Esophagus squamous epithelium (tissue), 5 donors: ENCODE data around the gene PARM1. TPM values are rescaled to one million over a fixed set of nuclear protein-coding genes. Genes with fewer than 3 reads are reported as not detected.

ENCODE experiments used
- DNase-seq: peaks from one replicate; lab custom pipeline; 2025; lab: John Stamatoyannopoulos, UW
- H3K27ac ChIP-seq, 4 donors: fragments of 200-600 bp; sonication (generic); one replicate each; pipeline ENCODE4 v1.5.1; 2016 to 2019; ENCODE audit warnings: mild to moderate bottlenecking in 1 of 4
- H3K27me3 ChIP-seq, 4 donors: fragments of 200-600 bp; sonication (generic); 1 replicate in 3 of 4; 2 replicates in 1 of 4; pipeline versions ENCODE4 v1.5.1 to v1.6.0; 2017 to 2021; ENCODE audit warnings: antibody characterized with exemption in 1 of 4
- H3K36me3 ChIP-seq, 3 donors: fragments of 200-600 bp; sonication (generic); one replicate each; pipeline ENCODE4 v1.5.1; 2016 to 2019
- H3K4me1 ChIP-seq, 3 donors: fragments of 200-600 bp; sonication (generic); one replicate each; pipeline ENCODE4 v1.5.1; 2017 to 2019
- H3K4me3 ChIP-seq, 4 donors: fragments of 200-600 bp; sonication (generic); 1 replicate in 3 of 4; 2 replicates in 1 of 4; pipeline ENCODE4 v1.5.1; 2016 to 2019; ENCODE audit warnings: mild to moderate bottlenecking in 2 of 4, moderate library complexity in 1 of 4
- H3K9me3 ChIP-seq, 3 donors: fragments of 200-600 bp; sonication (generic); one replicate each; pipeline ENCODE4 v1.5.1; 2016 to 2019
- POLR2A ChIP-seq, 4 donors: fragments of 450-650 bp; IDR thresholded peaks; one replicate each; pipeline ENCODE4 v1.6.1; 2017; ENCODE audit warnings: antibody characterized with exemption in 4 of 4, mild to moderate bottlenecking in 4 of 4, moderate library complexity in 3 of 4
- WGBS, 2 donors: methylation state at CpG; one replicate each; pipeline ENCODE4 v1.1.5; 2018; 5-methylcytosine and 5-hydroxymethylcytosine counted together
- intact Hi-C: fragments of 100-400 bp; cut with DNase I; formaldehyde crosslinking; loops from one replicate; pipeline ENCODE4 v1.15.0; 2022
- total RNA-seq, 4 donors: library from RNA; depleted of rRNA; stranded (reverse); fragments of >200 nt; gene quantifications; one replicate each; pipeline ENCODE4 v1.1.0, GENCODE V29; 2016
- TF ChIP-seq, protein P1 (sequence below), 6 experiments: fragments of 450-650 bp in 4 of 6; fragments of 200-600 bp in 2 of 6; sonication (generic) in 2 of 6; IDR thresholded peaks; one replicate each; pipeline ENCODE4 v1.5.1; 2016 to 2019; ENCODE audit warnings: antibody characterized with exemption in 6 of 6, mild to moderate bottlenecking in 4 of 6, moderate library complexity in 4 of 6
- donor health status: DM: yes; HTN: yes; CAD: no.

The PARM1 gene
- total RNA-seq, 4 donors from 2014 or later = 1.9 to 10.3 (median 4.4) TPM

DNA sequence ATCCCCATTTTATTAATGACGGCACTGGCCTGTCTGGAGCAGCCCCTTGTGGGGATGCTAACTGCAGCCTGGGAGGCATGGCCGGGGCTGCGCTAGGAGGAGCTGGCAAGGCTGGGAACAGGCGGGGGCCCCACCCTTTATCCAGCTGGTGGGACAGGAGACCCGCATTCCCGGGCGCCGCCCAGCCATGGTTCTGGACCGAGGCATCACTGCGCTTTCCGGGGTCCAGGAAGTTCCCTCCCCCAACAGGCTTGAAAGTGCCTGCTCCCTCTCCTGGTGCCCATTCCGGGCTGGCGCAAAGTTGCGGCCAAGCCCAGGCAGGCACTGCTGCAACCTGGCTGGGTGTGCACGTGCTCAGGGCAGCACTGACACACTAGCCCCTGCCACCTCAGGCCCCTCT lies 124.5 kb downstream of the PARM1 start:
- no peak overlapping the region for H3K4me3 ChIP-seq
- no peaks in the 10 kb centered on the region for H3K36me3 ChIP-seq
- DNase-seq = no peak
- no peak for TF ChIP-seq POLR2A (IDR thresholded peaks at IDR 0.05)
- TF ChIP-seq, protein P1, sequence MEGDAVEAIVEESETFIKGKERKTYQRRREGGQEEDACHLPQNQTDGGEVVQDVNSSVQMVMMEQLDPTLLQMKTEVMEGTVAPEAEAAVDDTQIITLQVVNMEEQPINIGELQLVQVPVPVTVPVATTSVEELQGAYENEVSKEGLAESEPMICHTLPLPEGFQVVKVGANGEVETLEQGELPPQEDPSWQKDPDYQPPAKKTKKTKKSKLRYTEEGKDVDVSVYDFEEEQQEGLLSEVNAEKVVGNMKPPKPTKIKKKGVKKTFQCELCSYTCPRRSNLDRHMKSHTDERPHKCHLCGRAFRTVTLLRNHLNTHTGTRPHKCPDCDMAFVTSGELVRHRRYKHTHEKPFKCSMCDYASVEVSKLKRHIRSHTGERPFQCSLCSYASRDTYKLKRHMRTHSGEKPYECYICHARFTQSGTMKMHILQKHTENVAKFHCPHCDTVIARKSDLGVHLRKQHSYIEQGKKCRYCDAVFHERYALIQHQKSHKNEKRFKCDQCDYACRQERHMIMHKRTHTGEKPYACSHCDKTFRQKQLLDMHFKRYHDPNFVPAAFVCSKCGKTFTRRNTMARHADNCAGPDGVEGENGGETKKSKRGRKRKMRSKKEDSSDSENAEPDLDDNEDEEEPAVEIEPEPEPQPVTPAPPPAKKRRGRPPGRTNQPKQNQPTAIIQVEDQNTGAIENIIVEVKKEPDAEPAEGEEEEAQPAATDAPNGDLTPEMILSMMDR (IDR thresholded peaks at IDR 0.05) = no peak
- H3K27me3 ChIP-seq = no peaks in the 10 kb centered on the region
- no peaks in the 10 kb centered on the region for H3K9me3 ChIP-seq
- no peak overlapping the region for H3K27ac ChIP-seq
- intact Hi-C loops = no loop called here
- H3K4me1 ChIP-seq = no peaks in the 10 kb centered on the region
- WGBS, 2 donors = 91 to 92% methylated on average over 8 to 9 of the region's 15 CpGs

DNA sequence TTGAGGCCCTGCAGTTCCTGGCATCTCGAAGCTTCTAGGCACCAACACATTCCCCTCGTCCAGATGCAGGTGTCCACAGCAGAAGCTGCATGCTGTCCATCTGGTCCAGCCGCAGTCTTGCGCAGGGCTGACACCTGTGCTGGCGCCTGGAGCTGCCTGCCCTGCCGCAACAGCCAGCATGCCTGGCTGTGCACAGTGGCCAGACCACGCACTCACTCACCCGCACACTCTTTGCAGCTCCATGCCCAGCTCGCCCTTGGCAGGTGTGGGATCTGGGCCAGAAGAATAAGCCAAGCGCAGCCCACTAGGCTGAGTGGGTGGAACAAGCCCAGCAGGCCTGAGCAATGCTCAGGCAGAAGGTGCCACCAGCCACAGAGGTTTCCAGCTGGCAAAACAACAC lies 125.6 kb downstream of the PARM1 start:
- H3K9me3 ChIP-seq = no peaks in the 10 kb centered on the region
- H3K27ac ChIP-seq = no peak overlapping the region
- no peak overlapping the region for H3K4me3 ChIP-seq
- H3K27me3 ChIP-seq = no peaks in the 10 kb centered on the region
- intact Hi-C loops = no loop called here
- no peak for DNase-seq
- TF ChIP-seq, protein P1 (IDR thresholded peaks at IDR 0.05) = no peak
- TF ChIP-seq POLR2A (IDR thresholded peaks at IDR 0.05) = no peak
- no peaks in the 10 kb centered on the region for H3K4me1 ChIP-seq
- no peaks in the 10 kb centered on the region for H3K36me3 ChIP-seq
- WGBS, 2 donors = 80 to 86% methylated on average over 1 of the region's 10 CpGs

DNA sequence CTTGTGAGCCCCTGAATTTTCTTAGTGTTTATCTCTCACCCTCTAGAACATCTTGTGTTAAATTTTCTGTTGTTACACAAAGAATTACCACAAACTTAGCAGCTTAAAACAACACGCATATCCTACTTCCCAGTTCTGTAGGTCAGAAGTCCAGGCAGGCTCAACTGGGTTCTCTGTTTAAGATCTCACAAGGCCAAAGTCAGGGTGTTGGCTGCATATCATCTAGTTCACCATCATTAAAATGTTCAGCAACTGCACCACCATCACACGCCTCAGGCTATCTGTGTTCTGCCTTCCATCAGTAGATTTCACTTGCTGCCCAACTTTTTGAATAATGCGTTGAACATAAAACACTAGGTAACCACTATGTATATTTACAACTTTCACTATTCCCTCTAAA lies 130.5 kb downstream of the PARM1 start:
- no peak overlapping the region for H3K27ac ChIP-seq
- no peak overlapping the region for H3K4me3 ChIP-seq
- no peak for DNase-seq
- intact Hi-C loops = no loop called here
- no peak for TF ChIP-seq POLR2A (IDR thresholded peaks at IDR 0.05)
- TF ChIP-seq, protein P1 (IDR thresholded peaks at IDR 0.05) = no peak
- no peaks in the 10 kb centered on the region for H3K4me1 ChIP-seq
- no peaks in the 10 kb centered on the region for H3K27me3 ChIP-seq
- H3K36me3 ChIP-seq = no peaks in the 10 kb centered on the region
- no peaks in the 10 kb centered on the region for H3K9me3 ChIP-seq
- 96 to 97% methylated on average over 3 of the region's 3 CpGs for WGBS, 2 donors

DNA sequence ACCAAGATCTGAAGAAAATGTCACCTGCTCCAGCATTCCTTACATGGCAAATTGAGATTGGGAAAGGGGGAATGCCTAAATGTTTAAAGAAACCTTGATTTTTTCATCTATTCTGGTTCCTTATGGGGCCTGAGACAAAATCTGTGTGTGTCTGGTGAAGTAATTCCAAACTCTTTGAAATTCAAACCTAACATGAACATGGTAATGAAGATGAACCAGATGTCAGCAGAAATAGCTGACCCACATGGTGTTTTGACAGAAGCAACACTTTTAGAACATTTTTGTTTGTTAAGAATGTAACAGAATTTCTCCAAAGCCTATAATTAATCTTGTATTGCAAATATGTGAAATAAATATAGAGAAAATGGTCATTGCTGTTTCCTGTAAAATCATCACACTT lies 133.0 kb downstream of the PARM1 start:
- Histone ChIP-seq H3K4me1 (no peaks in the 10 kb centered on the region), H3K36me3 (no peaks in the 10 kb centered on the region), H3K9me3 (no peaks in the 10 kb centered on the region), H3K4me3 (no peak overlapping the region), H3K27me3 (no peaks in the 10 kb centered on the region), H3K27ac (no peak overlapping the region)
- TF ChIP-seq POLR2A (IDR thresholded peaks at IDR 0.05) = no peak
- TF ChIP-seq, protein P1 (IDR thresholded peaks at IDR 0.05) = no peak
- intact Hi-C loops = no loop called here
- no peak for DNase-seq

DNA sequence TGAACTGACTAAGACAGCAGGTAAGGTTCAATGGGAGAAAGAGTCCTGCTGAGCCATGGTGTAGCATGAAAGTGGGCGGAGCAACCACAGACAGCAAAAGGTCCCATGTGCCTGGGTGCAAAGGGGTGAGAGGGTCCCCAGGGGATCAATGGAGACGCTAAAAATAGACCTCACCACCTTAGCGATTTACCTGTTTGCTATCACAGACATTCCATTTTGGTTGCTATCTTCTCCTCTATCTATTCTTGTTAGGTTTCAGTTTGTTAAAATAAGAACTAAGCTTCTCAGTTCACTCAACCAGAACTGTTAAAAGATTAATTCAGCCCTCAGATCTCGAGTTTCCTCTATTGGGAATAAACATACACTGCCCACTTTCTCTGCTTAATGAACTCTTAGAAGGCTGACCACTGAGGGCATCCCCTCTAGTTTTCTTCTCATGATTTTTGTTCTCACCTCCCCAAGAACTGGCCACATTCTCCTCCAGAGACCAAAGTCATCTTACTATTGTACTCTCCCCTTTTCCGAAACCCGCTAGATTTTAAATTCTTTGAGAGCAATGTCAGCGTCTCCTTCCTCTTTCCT lies 136.7 kb downstream of the PARM1 start:
- no peaks in the 10 kb centered on the region for H3K27me3 ChIP-seq
- no peaks in the 10 kb centered on the region for H3K36me3 ChIP-seq
- H3K4me1 ChIP-seq = no peaks in the 10 kb centered on the region
- no peak overlapping the region for H3K4me3 ChIP-seq
- 60 to 70% methylated on average over 7 of the region's 7 CpGs for WGBS, 2 donors
- no peak for TF ChIP-seq POLR2A (IDR thresholded peaks at IDR 0.05)
- TF ChIP-seq, protein P1 (IDR thresholded peaks at IDR 0.05) = no peak
- no peak overlapping the region for H3K27ac ChIP-seq
- intact Hi-C loops = no loop called here
- no peak for DNase-seq
- H3K9me3 ChIP-seq = no peaks in the 10 kb centered on the region
